Stimulated activated CD4-positive, alpha-beta T cell treated with anti-CD3 and anti-CD28 coated beads, Interleukin-15, amount 100 ng/mL, for 24 hours (primary cell): ENCODE measurements around the gene CADM1.

ENCODE experiments used
- DNase-seq: peaks from one replicate; pipeline ENCODE4 v3.0.0-alpha.2; 2020

CADM1 gene

GRCh38 chr11:115168229-115168671 lies 336.0 kb downstream of the CADM1 start:
- no peak for DNase-seq

GRCh38 chr11:115167456-115167855 lies 336.8 kb downstream of the CADM1 start:
- no peak for DNase-seq

GRCh38 chr11:115166820-115167219 lies 337.4 kb downstream of the CADM1 start:
- DNase-seq, result no peak

GRCh38 chr11:115164774-115165173 lies 339.4 kb downstream of the CADM1 start:
- no peak for DNase-seq

DNA sequence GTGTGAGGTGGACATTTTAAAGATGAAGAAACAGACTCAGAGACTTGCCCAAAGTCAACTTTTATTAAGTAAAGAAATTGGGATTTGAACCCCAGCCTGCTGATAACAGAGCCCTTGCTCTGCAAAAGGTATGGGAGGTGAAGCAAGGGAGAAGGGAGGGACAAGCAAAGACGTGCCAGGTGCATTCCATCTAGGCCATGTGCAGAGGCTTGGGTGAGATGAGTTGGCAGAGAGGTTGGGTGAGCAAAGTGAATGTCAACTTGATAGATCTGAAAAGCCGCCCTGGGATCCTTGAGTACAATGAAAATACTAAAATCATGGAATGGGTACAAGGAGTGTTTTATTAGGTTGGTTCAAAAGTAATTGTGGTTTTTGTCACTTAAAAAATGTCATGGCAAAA lies 341.3 kb downstream of the CADM1 start:
- no peak for DNase-seq

GRCh38 chr11:115161876-115162275 lies 342.3 kb downstream of the CADM1 start:
- DNase-seq, result no peak

GRCh38 chr11:115159207-115159606 lies 345.0 kb downstream of the CADM1 start:
- DNase-seq, result no peak

GRCh38 chr11:115158053-115158452 lies 346.2 kb downstream of the CADM1 start:
- no peak for DNase-seq

- DNase-seq, result no peak
Measured at GRCh38 chr11:115157247-115157646, 347.0 kb downstream of the CADM1 start.

- DNase-seq, result no peak
Measured at GRCh38 chr11:115155978-115156377, 348.2 kb downstream of the CADM1 start.

- no peak for DNase-seq
Measured at GRCh38 chr11:115155320-115155719, 348.9 kb downstream of the CADM1 start.

GRCh38 chr11:115154355-115154736 lies 349.9 kb downstream of the CADM1 start:
- no peak for DNase-seq

- no peak for DNase-seq
Measured at GRCh38 chr11:115153731-115154354, 350.4 kb downstream of the CADM1 start.

GRCh38 chr11:115153135-115153534 lies 351.1 kb downstream of the CADM1 start:
- DNase-seq, result no peak

DNA sequence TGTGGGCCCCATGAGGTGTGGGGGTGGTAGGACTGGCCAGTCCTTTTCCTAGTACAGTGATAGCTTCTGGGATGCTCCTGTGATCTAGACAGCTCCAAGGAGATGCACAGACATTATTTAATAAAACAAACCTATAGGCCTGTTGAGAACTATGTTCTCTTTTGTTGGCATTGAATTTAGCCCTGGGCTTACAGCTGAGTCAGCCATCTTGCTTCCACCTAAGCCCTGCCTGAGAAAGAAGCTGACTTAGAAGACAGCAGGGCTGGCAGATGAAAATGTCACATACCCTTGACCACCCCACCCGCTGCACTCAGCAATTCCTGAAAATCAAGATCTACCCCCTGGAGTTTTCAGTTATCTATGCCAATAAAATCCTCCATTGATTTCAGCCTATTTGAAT lies 353.2 kb downstream of the CADM1 start:
- DNase-seq, result no peak

DNA sequence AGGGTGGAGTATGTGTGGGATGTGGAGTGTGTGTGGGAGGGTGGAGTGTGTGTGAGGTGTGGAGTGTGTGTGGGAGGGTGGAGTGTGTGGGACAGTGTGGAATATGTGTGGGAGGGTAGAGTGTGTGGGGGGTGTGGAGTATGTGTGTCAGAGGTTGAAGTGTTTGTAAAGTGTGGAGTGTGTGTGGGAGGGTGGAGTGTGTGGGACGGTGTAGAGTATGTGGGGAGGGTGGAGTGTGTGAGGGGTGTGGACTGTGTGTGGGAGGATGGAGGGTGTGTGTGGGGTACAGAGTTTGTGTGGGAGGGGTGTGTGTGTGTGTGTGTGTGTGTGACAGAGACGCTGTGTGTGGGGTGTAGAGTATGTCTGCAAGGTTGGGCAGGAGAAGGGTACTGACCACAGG lies 355.5 kb downstream of the CADM1 start:
- DNase-seq, result no peak

DNA sequence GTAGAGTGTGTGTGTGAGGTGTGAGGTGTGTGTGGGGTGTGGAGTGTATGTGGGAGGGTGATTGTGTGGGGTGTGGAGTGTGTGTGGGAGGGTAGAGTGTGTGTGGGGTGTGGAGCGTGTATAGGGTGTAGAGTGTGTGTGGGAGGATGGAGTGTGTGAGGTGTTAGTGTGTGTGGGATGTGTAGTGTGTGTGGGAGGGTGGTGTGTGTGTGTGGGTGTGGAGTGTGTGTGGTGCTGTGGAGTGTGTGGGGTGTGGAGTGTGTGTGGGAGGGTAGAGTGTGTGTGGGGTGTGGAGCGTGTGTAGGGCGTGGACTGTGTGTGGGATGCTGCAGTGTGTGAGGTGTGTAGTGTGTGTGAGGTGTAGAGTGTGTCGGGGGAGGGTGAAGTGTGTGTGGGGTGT lies 356.1 kb downstream of the CADM1 start:
- no peak for DNase-seq

GRCh38 chr11:115147243-115147807 lies 356.9 kb downstream of the CADM1 start:
- no peak for DNase-seq

DNA sequence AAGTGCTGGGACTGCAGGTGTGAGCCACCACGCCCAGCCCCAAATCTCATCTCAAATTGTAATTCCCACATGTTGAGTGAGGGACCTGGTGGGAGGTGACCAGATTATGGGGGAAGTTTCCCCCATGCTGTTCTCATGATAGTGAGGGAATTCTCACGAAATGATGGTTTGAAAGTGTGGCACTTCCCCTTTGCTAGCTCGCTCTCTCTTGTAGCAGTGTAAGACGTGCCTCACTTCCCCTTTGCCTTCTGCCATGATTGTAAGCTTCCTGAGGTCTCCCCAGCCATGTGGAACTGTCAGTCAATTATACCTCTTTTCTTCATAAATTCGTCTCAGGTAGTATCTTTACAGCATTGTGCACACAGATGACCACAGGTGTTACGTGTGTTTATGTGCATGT lies 357.8 kb downstream of the CADM1 start:
- DNase-seq, result no peak

GRCh38 chr11:115145324-115145723 lies 358.9 kb downstream of the CADM1 start:
- DNase-seq, result no peak

DNA sequence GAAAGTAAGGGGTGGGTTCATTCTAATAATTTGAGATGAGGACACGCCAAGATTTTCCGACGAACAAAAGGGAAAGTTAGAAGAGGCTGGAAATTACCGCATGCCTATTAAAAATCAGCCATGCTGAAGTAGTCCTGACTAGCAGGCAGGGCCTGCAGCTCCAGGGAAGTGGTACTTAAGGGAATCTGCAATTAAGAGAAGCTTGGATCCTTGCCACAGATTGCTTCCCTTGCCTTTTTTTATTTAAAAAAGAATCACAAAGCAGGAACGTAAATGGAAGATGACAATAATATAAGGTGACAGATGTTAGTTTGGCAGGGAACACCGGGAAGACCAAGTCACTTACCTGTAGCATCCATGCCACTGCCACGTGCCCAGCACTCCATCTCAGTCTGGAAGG lies 359.3 kb downstream of the CADM1 start:
- no peak for DNase-seq

DNA sequence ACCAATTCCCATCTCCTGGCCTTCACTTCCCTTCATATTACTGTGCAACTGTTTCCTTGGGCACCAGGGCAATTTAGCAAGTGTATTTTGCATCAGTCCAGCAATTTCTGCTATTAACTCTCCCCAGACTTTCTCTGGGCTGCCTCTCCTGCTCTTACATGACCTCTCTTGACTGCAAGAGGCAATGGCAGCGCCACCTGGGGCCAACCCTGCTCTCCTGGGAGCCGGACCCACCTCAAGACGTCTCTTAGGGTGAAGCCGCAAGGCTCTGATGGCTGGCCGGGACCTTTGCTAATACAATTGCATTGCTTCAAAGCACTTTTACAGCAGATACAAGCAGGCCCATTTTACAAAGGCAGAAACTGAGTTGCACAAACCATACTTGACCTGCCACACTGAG lies 360.2 kb downstream of the CADM1 start:
- DNase-seq, result no peak

- DNase-seq, result no peak
Measured at GRCh38 chr11:115141231-115142114, 362.7 kb downstream of the CADM1 start.

- DNase-seq, result no peak
Measured at GRCh38 chr11:115135936-115136335, 368.3 kb downstream of the CADM1 start.
